Measurements from ENCODE around the gene ESF1. TPM values are rescaled to one million over a fixed set of nuclear protein-coding genes. Genes with fewer than 3 reads are reported as not detected.

ESF1 gene
- total RNA-seq, 1 experiment from 2014 or later = 28.7 TPM

- TF ChIP-seq E2F4 (CRISPR knock-in tag; IDR thresholded peaks at IDR 0.05; ENCODE audit: borderline replicate concordance, low read depth) (no peak), KAT7 (CRISPR knock-in tag; IDR thresholded peaks at IDR 0.05; ENCODE audit: borderline replicate concordance) (no peak), TP53 (CRISPR knock-in tag; IDR thresholded peaks at IDR 0.05) (no peak), ZNF512 (CRISPR knock-in tag; IDR thresholded peaks at IDR 0.05; ENCODE audit: borderline replicate concordance) (no peak), ZNF281 (CRISPR knock-in tag; IDR thresholded peaks at IDR 0.05) (no peak), RELA (CRISPR knock-in tag; IDR thresholded peaks at IDR 0.05; ENCODE audit: borderline replicate concordance) (no peak), AR (CRISPR knock-in tag; IDR thresholded peaks at IDR 0.05) (no peak)
Observed at GRCh38 chr20:13831476-13831875, 46.8 kb upstream of the ESF1 start (continued).

- H3K27me3 Mint-ChIP-seq (ENCODE audit: low read depth) = no peaks in the 10 kb centered on the region
- no peaks in the 10 kb centered on the region for H3K36me3 Mint-ChIP-seq
- no peak for ATAC-seq
- no peak for DNase-seq (ENCODE audit: low spot score)
- CTCF ChIA-PET = interaction anchor here (1.9 kb wide), 1 partner anchor 37 kb away, joined by 4 read pairs; no protein-coding TSS in a partner anchor
- TF ChIP-seq SOX15 (CRISPR knock-in tag; IDR thresholded peaks at IDR 0.05) = no peak
- TF ChIP-seq FOXP4 (CRISPR knock-in tag; IDR thresholded peaks at IDR 0.05) = no peak
- TF ChIP-seq ZNF512 (CRISPR knock-in tag; IDR thresholded peaks at IDR 0.05; ENCODE audit: borderline replicate concordance) = no peak
- no peak for TF ChIP-seq ZSCAN18 (CRISPR knock-in tag; IDR thresholded peaks at IDR 0.05)
- no peak for TF ChIP-seq FOXJ3 (CRISPR knock-in tag; IDR thresholded peaks at IDR 0.05; ENCODE audit: borderline replicate concordance)
- POLR2A ChIA-PET = interaction anchor here (0.7 kb wide), 1 partner anchor 254 kb away, joined by 3 read pairs; no protein-coding TSS in a partner anchor
- H3K4me3 Mint-ChIP-seq = no peak overlapping the region
- no peaks in the 10 kb centered on the region for H3K9me3 Mint-ChIP-seq
- H3K4me1 Mint-ChIP-seq = peaks cover 5% of the 10 kb centered on the region
- H3K27ac Mint-ChIP-seq = no peak overlapping the region
Observed at GRCh38 chr20:13825465-13825864, 40.7 kb upstream of the ESF1 start.
